Endothelial cell of umbilical vein (primary cell): Measurements from ENCODE around the gene HK1. TPM values are rescaled to one million over a fixed set of nuclear protein-coding genes. Genes with fewer than 3 reads are reported as not detected.

Experiments
- BruUV-seq: library from RNA; stranded (reverse); fragments of 400-500 nt; replicated peaks from 2 replicates; lab custom pipeline; 2021; lab: Mats Ljungman, UMichigan
- CTCF ChIA-PET: fragments of 300-600, 350-600 bp; sonication (Branson Sonifier 250); formaldehyde crosslinking; loops from one replicate; lab custom pipeline; 2021; ENCODE audit warnings: antibody characterized with exemption, inconsistent platforms; lab: Charles Lee
- POLR2A ChIA-PET: fragments of 300-600, 350-600 bp; sonication (Branson Sonifier 250); formaldehyde crosslinking; loops from one replicate; lab custom pipeline; 2021; ENCODE audit warnings: antibody characterized with exemption, inconsistent platforms; lab: Charles Lee
- DNase-seq: peaks from one replicate; pipeline ENCODE4 v3.0.0-alpha.2; 2011; ENCODE audit warnings: low read depth, low spot score
- FAIRE-seq: peaks from 2 replicates; lab custom pipeline; 2011; peaks lifted over from hg19 to GRCh38; lab: Jason Lieb, UNC
- H2AFZ ChIP-seq: 2 replicates; pipeline ENCODE4 v1.6.0; 2012; ENCODE audit warnings: low read depth, low read length, control low read depth, inconsistent platforms
- H3K27ac ChIP-seq: 2 replicates; pipeline ENCODE4 v1.5.1; 2011; ENCODE audit warnings: low read depth, mild to moderate bottlenecking, control low read depth, low read length, moderate library complexity; ENCODE audit not compliant: insufficient read depth
- H3K27me3 ChIP-seq, 2 experiments: 2 replicates each; pipeline versions ENCODE4 v1.6.0 to v1.6.1; 2011; ENCODE audit warnings: low read length in 2 of 2, mixed read lengths in 1 of 2; ENCODE audit not compliant: control insufficient read depth in 2 of 2, insufficient read depth in 2 of 2
- H3K36me3 ChIP-seq, 2 experiments: 2 replicates in 1 of 2; 3 replicates in 1 of 2; pipeline ENCODE4 v1.5.1; 2011; ENCODE audit warnings: low read length in 2 of 2, mild to moderate bottlenecking in 1 of 2, moderate library complexity in 1 of 2; ENCODE audit not compliant: control insufficient read depth in 2 of 2, insufficient read depth in 2 of 2; ENCODE audit errors: extremely low read depth in 1 of 2
- H3K4me1 ChIP-seq: 3 replicates; pipeline ENCODE4 v1.5.1; 2011; ENCODE audit warnings: mild to moderate bottlenecking, low read length; ENCODE audit not compliant: control insufficient read depth, insufficient read depth; ENCODE audit errors: extremely low read depth
- H3K4me2 ChIP-seq: 2 replicates; pipeline ENCODE4 v1.6.1; 2011; ENCODE audit warnings: low read length, control low read depth, mixed read lengths; ENCODE audit not compliant: insufficient read depth
- H3K4me3 ChIP-seq, 3 experiments: fragments of 200-600 bp in 1 of 3; sonication (generic), shearing (Covaris generic) in 1 of 3; replicated peaks in 1 of 3; 2 replicates each; pipeline ENCODE4 v1.5.1; 2011 to 2016; ENCODE audit warnings: control low read depth in 3 of 3, low read length in 3 of 3, mild to moderate bottlenecking in 2 of 3, inconsistent platforms in 1 of 3, low read depth in 1 of 3, moderate library complexity in 1 of 3; ENCODE audit not compliant: insufficient read depth in 1 of 3
- H3K79me2 ChIP-seq: 2 replicates; pipeline ENCODE4 v1.6.0; 2012; ENCODE audit warnings: low read length, inconsistent platforms; ENCODE audit not compliant: control insufficient read depth, insufficient read depth
- H3K9ac ChIP-seq: replicated peaks from 2 replicates; pipeline ENCODE3; 2011; ENCODE audit warnings: low read length, control low read depth; ENCODE audit not compliant: insufficient read depth; ENCODE audit errors: extremely low read depth
- H3K9me1 ChIP-seq: replicated peaks from 3 replicates; pipeline ENCODE4 v1.6.0; 2011; ENCODE audit warnings: mild to moderate bottlenecking, low read length; ENCODE audit not compliant: control insufficient read depth, insufficient read depth; ENCODE audit errors: extremely low read depth
- H3K9me3 ChIP-seq: replicated peaks from 2 replicates; pipeline ENCODE4 v1.5.1; 2012; ENCODE audit warnings: low read length, inconsistent platforms; ENCODE audit not compliant: control insufficient read depth, insufficient read depth
- H4K20me1 ChIP-seq: replicated peaks from 2 replicates; pipeline ENCODE3; 2011; ENCODE audit warnings: mild to moderate bottlenecking, low read length; ENCODE audit not compliant: control insufficient read depth, insufficient read depth; ENCODE audit errors: extremely low read depth
- CTCF ChIP-seq, 2 donors: IDR thresholded peaks; 1 replicate in 1 of 2; 2 replicates in 1 of 2; pipeline ENCODE4 v1.5.1; 2011; ENCODE audit warnings: low read length in 2 of 2, mild to moderate bottlenecking in 2 of 2, moderate library complexity in 2 of 2, control low read depth in 1 of 2, inconsistent platforms in 1 of 2, low read depth in 1 of 2; ENCODE audit not compliant: insufficient read depth in 1 of 2; ENCODE audit errors: extremely low read depth in 1 of 2
- EZH2 ChIP-seq: IDR thresholded peaks from 2 replicates; pipeline ENCODE4 v1.6.1; 2012; ENCODE audit warnings: borderline replicate concordance, low read depth, mild to moderate bottlenecking, moderate library complexity, low read length, inconsistent platforms; ENCODE audit not compliant: severe bottlenecking
- FOS ChIP-seq: IDR thresholded peaks from 2 replicates; pipeline ENCODE4 v1.6.1; 2011; ENCODE audit warnings: mild to moderate bottlenecking, low read length, moderate library complexity, borderline replicate concordance; ENCODE audit not compliant: insufficient read depth
- GATA2 ChIP-seq: IDR thresholded peaks from 2 replicates; pipeline ENCODE4 v1.7.0; 2011; ENCODE audit warnings: low read depth, mild to moderate bottlenecking, moderate library complexity, mixed read lengths, low read length; ENCODE audit not compliant: insufficient read length, insufficient read depth
- JUN ChIP-seq: IDR thresholded peaks from 2 replicates; pipeline ENCODE4 v1.6.1; 2011; ENCODE audit warnings: borderline replicate concordance, low read depth; ENCODE audit not compliant: insufficient read length, insufficient read depth
- MAX ChIP-seq: IDR thresholded peaks from 2 replicates; pipeline ENCODE4 v1.6.1; 2011; ENCODE audit not compliant: insufficient read depth, insufficient read length
- MYC ChIP-seq: IDR thresholded peaks from one replicate; pipeline ENCODE4 v1.6.1; 2011; ENCODE audit warnings: mild to moderate bottlenecking, low read depth, low read length
- POLR2A ChIP-seq: IDR thresholded peaks from 2 replicates; pipeline ENCODE4 v1.6.1; 2012; ENCODE audit warnings: low read depth, mild to moderate bottlenecking, control low read depth, low read length
- POLR2AphosphoS5 ChIP-seq: IDR thresholded peaks from 2 replicates; pipeline ENCODE4 v1.6.1; 2012; ENCODE audit warnings: low read depth, mild to moderate bottlenecking, control low read depth, low read length, moderate library complexity; ENCODE audit not compliant: insufficient read depth
- dilution Hi-C: fragments of 300-500 bp; cut with MboI; formaldehyde crosslinking; loops from one replicate; pipeline ENCODE4 v1.15.0; 2019; ENCODE audit warnings: low sequenced_read_pairs; ENCODE audit not compliant: extremely low pct_ligation_motif_present
- intact Hi-C: fragments of 100-400 bp; cut with micrococcal nuclease; formaldehyde crosslinking; loops from one replicate; pipeline ENCODE4 v1.10.0; 2022
- polyA plus RNA-seq, 4 experiments: library from polyadenylated mRNA; depleted of rRNA in 3 of 4; stranded (reverse) in 3 of 4; unstranded in 1 of 4; fragments of >200 nt; gene quantifications; 2 replicates each; pipeline versions ENCODE4 v1.2.1 to v1.2.3, GENCODE V29; 2011 to 2012; ENCODE audit warnings: missing spikeins in 1 of 4
- total RNA-seq: library from RNA; stranded (reverse); gene quantifications from 2 replicates; pipeline ENCODE4 v1.2.3, GENCODE V29; 2021

HK1 gene
- total and polyA plus RNA-seq, 2 donors (not counting 3 experiments of a cell fraction or from before 2014, with no cell fraction given) = 50.8 to 121 TPM

GRCh38 chr10:69261184-69261583 lies 17.1 kb upstream of the HK1 start:
- dilution Hi-C loops = no loop called here
- BruUV-seq = no TSS peak

More at GRCh38 chr10:69261184-69261583, 17.1 kb upstream of the HK1 start:
- Histone ChIP-seq H3K4me2 (no peak overlapping the region), H3K9ac (no peak overlapping the region), H3K4me1 (no peaks in the 10 kb centered on the region), H3K79me2 (no peaks in the 10 kb centered on the region), H2AFZ (no peak overlapping the region), H3K4me3 (no peak overlapping the region), H3K9me1 (no peaks in the 10 kb centered on the region), H3K27ac (no peak overlapping the region), H3K27me3 (peaks cover 4 to 18% of the 10 kb centered on the region in 2 experiments), H3K9me3 (no peaks in the 10 kb centered on the region), H4K20me1 (no peaks in the 10 kb centered on the region), H3K36me3 (no peaks in the 10 kb centered on the region)
- no peak for TF ChIP-seq CTCF (IDR thresholded peaks at IDR 0.05; ENCODE audit: extremely low read depth in 1 of 2, insufficient read depth in 1 of 2, low read depth in 1 of 2, low read length in 2 of 2)
- no peak for TF ChIP-seq GATA2
- TF ChIP-seq JUN = no peak
- no peak for TF ChIP-seq MAX
- TF ChIP-seq FOS = no peak
- no peak for TF ChIP-seq EZH2
- no peak for TF ChIP-seq MYC
- TF ChIP-seq POLR2AphosphoS5 = no peak
- TF ChIP-seq POLR2A = no peak
- FAIRE-seq (no peak), DNase-seq (no peak)
- ChIA-PET POLR2A (no interaction called here), CTCF (no interaction called here)
- intact Hi-C loops = no loop called here
